GM10248 (cell line): ENCODE measurements around the gene LAMA3.

ENCODE experiments used
- CTCF ChIA-PET: fragments of 300-600 bp; sonication (Branson Sonifier 250); formaldehyde crosslinking; extraction: SDS; loops from one replicate; lab custom pipeline; 2021; ENCODE audit warnings: antibody characterized with exemption; lab: Yijun Ruan, JAX
- POLR2A ChIA-PET: fragments of 350-650 bp; sonication (Branson Sonifier 250); formaldehyde crosslinking; extraction: SDS; loops from one replicate; lab custom pipeline; 2020; ENCODE audit warnings: antibody characterized with exemption; lab: Yijun Ruan, JAX
- DNase-seq: peaks from one replicate; pipeline ENCODE4 v3.0.0; 2012; ENCODE audit errors: extremely low spot score
- CTCF ChIP-seq: IDR thresholded peaks from 2 replicates; pipeline ENCODE4 v1.5.1; 2012; ENCODE audit warnings: mild to moderate bottlenecking, low read depth; ENCODE audit errors: extremely low read depth, missing control alignments, control extremely low read depth

LAMA3 gene

DNA sequence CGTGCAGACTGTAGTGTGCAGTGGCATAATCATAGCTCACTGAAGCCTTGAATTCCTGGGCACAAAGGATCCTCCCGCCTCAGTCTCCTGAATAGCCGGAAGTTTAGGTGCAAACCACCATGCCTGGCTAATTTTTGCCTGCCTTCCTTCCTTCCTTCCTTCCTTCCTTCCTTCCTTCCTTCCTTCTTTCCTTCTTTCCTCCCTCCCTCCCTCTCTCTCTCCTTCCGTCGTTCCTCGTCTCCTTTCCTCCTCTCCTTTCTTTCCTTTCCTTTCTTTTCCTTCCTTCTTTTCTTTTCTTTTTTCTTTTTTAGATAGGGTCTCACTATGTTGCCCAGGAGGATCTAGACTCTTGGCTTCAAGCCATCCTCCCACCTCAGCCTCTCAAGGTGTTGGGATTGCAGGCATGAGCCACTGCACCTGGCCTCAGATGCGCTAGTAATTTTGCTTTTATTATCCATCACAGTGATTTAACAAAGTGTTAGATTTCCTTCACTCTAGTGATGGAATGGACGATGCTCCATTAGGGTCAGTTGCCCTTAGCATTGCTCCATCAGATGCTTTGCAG, 20.0 kb upstream of the LAMA3 start:
- CTCF ChIA-PET = no interaction called here
- DNase-seq = no peak
- TF ChIP-seq CTCF = no peak
- POLR2A ChIA-PET = no interaction called here

GRCh38 chr18:23669804-23670405, 19.3 kb upstream of the LAMA3 start:
- TF ChIP-seq CTCF = no peak
- CTCF ChIA-PET = interaction anchor here (1.4 kb wide), 1 partner anchor 33 kb away, joined by 6 read pairs; no protein-coding TSS in a partner anchor
- POLR2A ChIA-PET = no interaction called here
- DNase-seq = no peak

DNA sequence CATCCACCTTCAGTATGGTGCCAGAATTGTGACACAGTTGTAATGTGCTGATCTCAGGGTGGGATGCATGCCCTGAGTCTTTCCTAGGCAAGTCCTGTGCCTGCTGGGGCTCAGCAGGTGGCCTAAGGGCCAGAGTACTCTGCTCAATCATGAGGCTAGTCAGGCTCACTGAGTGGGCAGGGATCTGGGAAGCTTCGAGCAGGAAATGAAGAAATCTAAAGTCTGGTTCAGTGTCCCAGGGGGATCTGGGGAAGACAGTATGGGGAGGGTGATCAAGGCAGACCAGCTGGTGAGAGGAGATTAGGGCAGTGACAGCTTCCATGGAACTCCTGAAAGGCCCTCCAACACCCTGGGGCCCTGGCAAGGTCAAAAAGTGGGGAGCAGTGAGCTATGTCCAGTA, 17.7 kb upstream of the LAMA3 start:
- POLR2A ChIA-PET = no interaction called here
- no peak for DNase-seq
- CTCF ChIA-PET = interaction anchor here (1.0 to 1.6 kb wide), 3 partner anchors 21 to 46 kb away, joined by 3 read pairs; no protein-coding TSS in a partner anchor
- no peak for TF ChIP-seq CTCF

GRCh38 chr18:23673725-23674124, 15.5 kb upstream of the LAMA3 start:
- no peak for TF ChIP-seq CTCF
- ChIA-PET POLR2A (no interaction called here), CTCF (no interaction called here)
- no peak for DNase-seq

DNA sequence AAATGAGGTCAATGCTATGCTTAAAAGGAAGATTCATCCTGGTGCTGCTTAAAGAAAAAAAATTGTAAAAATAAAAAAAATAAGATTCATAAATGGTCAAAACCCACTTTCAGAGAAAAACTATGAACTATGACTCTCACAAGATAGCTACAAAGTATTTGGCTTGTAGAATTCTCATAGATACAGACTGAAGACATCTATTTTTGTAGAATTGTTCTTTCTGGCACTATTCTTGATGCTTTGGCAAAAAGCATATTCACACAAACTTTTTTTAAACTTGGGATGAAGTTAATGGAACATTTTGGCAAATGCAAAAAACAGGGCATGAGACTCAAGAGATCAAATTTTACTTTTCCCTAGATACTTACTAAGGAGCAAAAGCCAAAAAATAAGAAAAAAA, 14.0 kb upstream of the LAMA3 start:
- ChIA-PET POLR2A (no interaction called here), CTCF (interaction anchor here (1.4 kb wide), 1 partner anchor 10 kb away, joined by 4 read pairs; no protein-coding TSS in a partner anchor)
- no peak for DNase-seq
- TF ChIP-seq CTCF = no peak

DNA sequence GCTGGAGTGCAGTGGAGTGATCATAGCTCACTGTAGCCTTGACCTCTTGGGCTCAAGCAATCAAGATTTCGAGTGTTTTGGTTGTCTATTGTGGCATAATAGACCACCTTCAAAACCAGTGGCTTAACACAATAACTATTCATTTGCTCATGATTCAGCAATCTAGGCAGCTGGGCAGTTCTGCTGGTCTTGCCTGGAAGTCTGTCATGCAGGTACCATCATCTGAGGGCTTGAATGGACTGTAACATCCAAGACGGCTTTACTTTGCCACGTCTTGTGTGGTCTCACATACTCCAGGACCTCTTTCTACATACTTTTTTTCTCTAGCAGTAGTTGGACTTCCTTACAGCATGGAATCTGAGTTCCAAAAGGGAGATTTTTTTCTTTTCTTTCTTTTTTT, 13.4 kb upstream of the LAMA3 start:
- ChIA-PET CTCF (no interaction called here), POLR2A (no interaction called here)
- no peak for TF ChIP-seq CTCF
- DNase-seq = no peak
